ENCODE results near the gene IKBKE. TPM values are rescaled to one million over a fixed set of nuclear protein-coding genes. Genes with fewer than 3 reads are reported as not detected.

The IKBKE gene
- total RNA-seq, result 22.8 and 24.7 TPM in 2 replicates
- polyA plus RNA-seq, result 13.6 and 27.0 TPM in 2 replicates

DNA sequence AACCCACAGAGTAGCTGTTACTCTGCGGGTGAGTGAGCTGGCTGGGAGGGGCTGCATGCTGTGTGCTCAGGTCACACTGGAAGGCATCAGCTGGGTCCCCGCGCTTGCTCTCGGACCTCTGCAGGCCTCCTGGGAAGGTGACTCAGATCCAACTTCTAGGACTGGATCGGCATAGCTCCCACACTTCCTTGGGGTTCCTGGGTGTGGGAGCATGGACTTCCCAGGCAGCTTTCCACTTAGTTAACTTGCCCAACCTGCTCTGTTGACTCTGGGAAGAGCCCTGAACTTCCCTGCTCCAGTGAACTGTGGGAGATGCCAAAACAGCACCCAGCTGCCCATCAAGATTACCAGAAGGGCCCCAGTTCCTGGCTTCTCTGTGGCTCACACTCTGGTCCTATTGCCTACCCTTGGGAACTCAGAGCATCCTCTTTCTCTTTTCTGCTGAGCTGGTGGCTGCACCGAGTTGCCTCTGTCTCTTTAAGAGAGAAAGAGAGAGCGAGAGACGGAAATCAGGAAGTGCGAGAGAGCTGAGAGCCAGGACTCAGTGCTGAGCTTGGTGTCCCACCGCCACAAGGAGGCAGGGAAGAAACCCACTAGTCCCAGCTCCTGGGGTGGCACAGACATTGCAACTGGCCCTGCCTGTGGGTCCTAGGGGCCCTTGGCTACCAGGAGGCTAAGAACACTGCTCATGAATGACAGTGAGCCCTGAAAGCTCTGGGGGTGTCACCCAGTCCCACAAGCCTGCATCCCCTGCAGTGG, at the start of gene IKBKE:
TSS of gene IKBKE (plus strand) at position 544 of the 759 bp plus-strand sequence. CDS start 2,752 bp downstream, outside the sequence.
- Histone ChIP-seq H3K4me3 (peak within 1 kb of the TSS; percentile 43), H3K27ac (peak within 1 kb of the TSS; percentile 24), H3K4me1 (ENCODE audit: low read depth) (peaks cover 40% of the 10 kb centered on the region), H3K36me3 (peaks cover 2% of the 10 kb centered on the region), H3K9me3 (ENCODE audit: low read depth) (no peaks in the 10 kb centered on the region), H3K27me3 (no peaks in the 10 kb centered on the region)
- TF ChIP-seq, protein P1, sequence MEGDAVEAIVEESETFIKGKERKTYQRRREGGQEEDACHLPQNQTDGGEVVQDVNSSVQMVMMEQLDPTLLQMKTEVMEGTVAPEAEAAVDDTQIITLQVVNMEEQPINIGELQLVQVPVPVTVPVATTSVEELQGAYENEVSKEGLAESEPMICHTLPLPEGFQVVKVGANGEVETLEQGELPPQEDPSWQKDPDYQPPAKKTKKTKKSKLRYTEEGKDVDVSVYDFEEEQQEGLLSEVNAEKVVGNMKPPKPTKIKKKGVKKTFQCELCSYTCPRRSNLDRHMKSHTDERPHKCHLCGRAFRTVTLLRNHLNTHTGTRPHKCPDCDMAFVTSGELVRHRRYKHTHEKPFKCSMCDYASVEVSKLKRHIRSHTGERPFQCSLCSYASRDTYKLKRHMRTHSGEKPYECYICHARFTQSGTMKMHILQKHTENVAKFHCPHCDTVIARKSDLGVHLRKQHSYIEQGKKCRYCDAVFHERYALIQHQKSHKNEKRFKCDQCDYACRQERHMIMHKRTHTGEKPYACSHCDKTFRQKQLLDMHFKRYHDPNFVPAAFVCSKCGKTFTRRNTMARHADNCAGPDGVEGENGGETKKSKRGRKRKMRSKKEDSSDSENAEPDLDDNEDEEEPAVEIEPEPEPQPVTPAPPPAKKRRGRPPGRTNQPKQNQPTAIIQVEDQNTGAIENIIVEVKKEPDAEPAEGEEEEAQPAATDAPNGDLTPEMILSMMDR (IDR thresholded peaks at IDR 0.05; ENCODE audit: low read depth, low read length), result peak; percentile 44
- peak; percentile 67 to 69 for DNase-seq (ENCODE audit: low read depth in 1 of 2, low spot score in 1 of 2)

DNA sequence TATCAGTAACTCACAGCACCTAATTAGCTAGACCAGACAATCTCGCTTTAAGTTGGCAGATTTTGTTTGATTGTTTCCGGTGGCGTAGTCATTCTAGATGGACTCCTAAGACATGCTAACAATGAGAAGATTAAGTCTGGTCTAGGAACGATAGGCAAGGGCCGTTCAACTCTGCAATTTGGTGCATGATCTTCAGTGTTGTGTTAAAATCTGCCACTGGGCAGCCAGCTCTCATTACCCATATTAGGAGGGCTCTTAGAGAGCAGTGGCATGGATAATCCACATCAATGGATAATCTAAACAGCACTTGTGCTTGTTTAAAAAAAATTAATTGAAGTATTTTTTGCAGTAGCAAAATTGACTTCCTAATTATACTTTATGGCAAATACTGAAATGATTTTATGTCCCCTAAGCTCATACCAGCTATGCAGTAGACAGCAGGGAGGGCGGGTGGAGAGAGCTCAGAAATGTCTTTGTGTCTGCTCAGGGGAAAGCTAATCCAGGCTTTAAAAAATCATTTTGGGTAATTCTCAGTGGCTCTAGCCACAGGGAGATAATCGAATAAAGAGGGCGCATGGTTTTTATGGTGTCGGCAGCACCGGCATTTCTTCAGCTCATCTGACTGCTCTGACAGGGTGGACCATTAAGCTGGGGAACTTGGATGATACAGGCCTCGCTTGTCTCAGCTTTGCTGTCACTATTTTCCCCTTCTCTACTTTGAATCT, 48.5 kb upstream of the IKBKE start:
- Histone ChIP-seq H3K27ac (no peak overlapping the region), H3K4me1 (ENCODE audit: low read depth) (peaks cover 11% of the 10 kb centered on the region), H3K27me3 (no peaks in the 10 kb centered on the region), H3K9me3 (ENCODE audit: low read depth) (no peaks in the 10 kb centered on the region), H3K36me3 (peaks cover 6% of the 10 kb centered on the region), H3K4me3 (no peak overlapping the region)
- TF ChIP-seq, protein P1 (IDR thresholded peaks at IDR 0.05; ENCODE audit: low read depth, low read length), result no peak
- no peak for DNase-seq (ENCODE audit: low read depth in 1 of 2, low spot score in 1 of 2)

DNA sequence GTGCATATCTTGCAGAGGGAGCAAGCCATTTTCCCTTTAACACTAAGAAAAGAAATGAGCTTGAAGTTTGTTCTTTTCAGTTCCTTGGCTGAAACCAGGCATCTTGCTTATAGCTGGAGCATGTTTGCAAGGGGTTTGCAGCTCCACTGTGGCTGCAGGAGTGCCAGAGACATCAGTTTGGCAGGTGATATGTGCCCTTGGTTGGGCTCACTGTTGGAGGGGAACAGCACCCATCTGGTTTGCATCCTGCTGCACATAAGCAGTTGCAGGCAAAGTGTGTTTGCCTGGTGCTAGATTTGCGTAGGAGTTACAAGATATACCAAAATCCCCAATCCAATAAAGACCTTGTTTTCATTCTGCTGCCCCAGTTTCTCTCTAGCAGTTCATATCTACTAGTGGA, 47.8 kb upstream of the IKBKE start:
- TF ChIP-seq, protein P1 (IDR thresholded peaks at IDR 0.05; ENCODE audit: low read depth, low read length), result no peak
- DNase-seq (ENCODE audit: low read depth in 1 of 2, low spot score in 1 of 2), result no peak
- Histone ChIP-seq H3K4me1 (ENCODE audit: low read depth) (peaks cover 8% of the 10 kb centered on the region), H3K27ac (no peak overlapping the region), H3K27me3 (no peaks in the 10 kb centered on the region), H3K9me3 (ENCODE audit: low read depth) (no peaks in the 10 kb centered on the region), H3K36me3 (peaks cover 10% of the 10 kb centered on the region), H3K4me3 (no peak overlapping the region)

DNA sequence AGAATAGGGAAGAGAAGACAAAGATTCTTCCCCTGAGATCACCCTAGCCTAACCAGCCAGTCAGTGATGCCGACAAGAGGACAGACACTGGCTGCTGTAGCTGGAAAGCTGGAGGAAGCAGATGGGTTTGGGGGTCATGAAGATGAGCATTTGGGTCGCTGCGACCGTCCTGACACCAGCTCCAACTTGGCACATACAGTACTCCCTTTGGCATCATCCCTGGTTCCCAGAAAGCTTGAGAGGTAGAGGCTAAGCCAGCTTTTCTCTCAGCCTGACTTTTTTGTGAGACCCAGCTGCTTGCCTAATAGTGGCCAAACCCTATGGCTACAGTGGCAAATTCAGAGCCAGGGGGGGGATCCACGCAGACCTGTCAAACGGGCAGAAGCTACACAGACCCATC, 43.0 kb upstream of the IKBKE start:
- no peak overlapping the region for H3K4me3 ChIP-seq
- H3K27ac ChIP-seq, result no peak overlapping the region
- H3K36me3 ChIP-seq, result peaks cover 4% of the 10 kb centered on the region
- H3K27me3 ChIP-seq, result no peaks in the 10 kb centered on the region
- DNase-seq (ENCODE audit: low read depth in 1 of 2, low spot score in 1 of 2), result no peak
- peaks cover 15% of the 10 kb centered on the region for H3K4me1 ChIP-seq (ENCODE audit: low read depth)
- no peaks in the 10 kb centered on the region for H3K9me3 ChIP-seq (ENCODE audit: low read depth)
- TF ChIP-seq, protein P1 (IDR thresholded peaks at IDR 0.05; ENCODE audit: low read depth, low read length), result no peak

DNA sequence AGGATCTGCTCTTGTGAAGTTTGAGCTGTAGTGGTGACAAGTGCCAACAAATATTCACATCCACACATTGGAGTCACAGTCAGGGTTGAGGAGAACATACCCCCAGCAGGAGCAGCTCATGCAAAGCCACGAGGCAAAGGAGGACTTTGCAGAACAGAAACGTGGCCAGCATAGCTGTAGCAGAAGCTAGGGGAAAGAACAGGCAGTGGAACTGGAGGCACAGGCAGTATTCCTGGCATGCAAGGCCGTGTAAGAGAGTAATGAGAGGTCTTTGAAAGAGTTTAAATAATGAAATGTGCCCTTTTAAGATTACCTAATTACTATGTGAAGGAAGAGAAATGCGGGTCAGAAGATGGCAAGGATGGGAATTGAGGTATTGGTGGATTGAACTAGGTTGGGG, 40.9 kb upstream of the IKBKE start:
- Histone ChIP-seq H3K4me1 (ENCODE audit: low read depth) (peaks cover 12% of the 10 kb centered on the region), H3K27ac (peak overlapping the region; percentile 49), H3K4me3 (no peak overlapping the region), H3K27me3 (no peaks in the 10 kb centered on the region), H3K9me3 (ENCODE audit: low read depth) (no peaks in the 10 kb centered on the region), H3K36me3 (peaks cover 4% of the 10 kb centered on the region)
- TF ChIP-seq, protein P1 (IDR thresholded peaks at IDR 0.05; ENCODE audit: low read depth, low read length), result no peak
- no peak for DNase-seq (ENCODE audit: low read depth in 1 of 2, low spot score in 1 of 2)
